Ectodermal cell (in vitro differentiated cells): ENCODE data around the gene CENPF. TPM values are rescaled to one million over a fixed set of nuclear protein-coding genes. Genes with fewer than 3 reads are reported as not detected.

Experiments used
- H3K27ac ChIP-seq: 2 replicates; pipeline ENCODE4 v1.7.0; 2013; ENCODE audit warnings: mild to moderate bottlenecking, low read depth, low read length; ENCODE audit not compliant: insufficient read depth, poor library complexity, severe bottlenecking
- H3K27me3 ChIP-seq: 2 replicates; pipeline ENCODE4 v1.7.0; 2013; ENCODE audit warnings: mild to moderate bottlenecking, low read length; ENCODE audit not compliant: insufficient read depth, control insufficient read depth, poor library complexity, severe bottlenecking
- H3K36me3 ChIP-seq: one replicate; pipeline ENCODE4 v1.7.0; 2013; ENCODE audit warnings: low read length; ENCODE audit not compliant: control insufficient read depth, insufficient read depth
- H3K4me1 ChIP-seq: one replicate; pipeline ENCODE4 v1.7.0; 2013; ENCODE audit warnings: low read length; ENCODE audit not compliant: control insufficient read depth, insufficient read depth
- H3K4me3 ChIP-seq: 2 replicates; pipeline ENCODE4 v1.7.0; 2013; ENCODE audit warnings: low read depth, low read length, control low read depth; ENCODE audit not compliant: insufficient read depth
- H3K9me3 ChIP-seq: 2 replicates; pipeline ENCODE4 v1.7.0; 2013; ENCODE audit warnings: mild to moderate bottlenecking, low read length, moderate library complexity; ENCODE audit not compliant: control insufficient read depth
- WGBS, 2 experiments: methylation state at CpG; one replicate each; pipeline ENCODE4 v1.1.7; 2013; ENCODE audit warnings: missing lambda C conversion rate in 2 of 2; 5-methylcytosine and 5-hydroxymethylcytosine counted together
- polyA plus RNA-seq, 4 experiments: library from polyadenylated mRNA; stranded (reverse); fragments of 50-300 nt; gene quantifications; one replicate each; pipeline ENCODE4 v1.2.3, GENCODE V29; 2013

CENPF gene
- polyA plus RNA-seq (2013, experiment 1 of 4): 119 TPM
- polyA plus RNA-seq (2013, experiment 2 of 4): 113 TPM
- 115 TPM for polyA plus RNA-seq (2013, experiment 3 of 4)
- polyA plus RNA-seq (2013, experiment 4 of 4): 117 TPM

- Histone ChIP-seq H3K9me3 (no peaks in the 10 kb centered on the region), H3K27me3 (no peaks in the 10 kb centered on the region), H3K36me3 (no peaks in the 10 kb centered on the region), H3K4me3 (peak within 1 kb of the TSS; percentile 93), H3K27ac (peak within 1 kb of the TSS; percentile 81), H3K4me1 (no peaks in the 10 kb centered on the region)
- 1 to 2% methylated on average over 63 to 65 of the region's 65 CpGs for WGBS, 2 experiments
These were observed at the start of gene CENPF for GRCh38 chr1:214602764-214603657. CENPF (plus strand) TSS chr1:214603195; CDS start chr1:214613755, 10,560 bp downstream.

- WGBS, 2 experiments: 85 to 92% methylated on average over 7 to 8 of the region's 8 CpGs
- Histone ChIP-seq H3K4me1 (peaks cover 4% of the 10 kb centered on the region), H3K27me3 (no peaks in the 10 kb centered on the region), H3K36me3 (no peaks in the 10 kb centered on the region), H3K4me3 (no peak overlapping the region), H3K27ac (no peak overlapping the region), H3K9me3 (no peaks in the 10 kb centered on the region)
These were observed 44.9 kb upstream of the CENPF start for GRCh38 chr1:214557952-214558735.

- Histone ChIP-seq H3K27ac (no peak overlapping the region), H3K27me3 (no peaks in the 10 kb centered on the region), H3K36me3 (no peaks in the 10 kb centered on the region), H3K4me3 (no peak overlapping the region), H3K4me1 (no peaks in the 10 kb centered on the region), H3K9me3 (no peaks in the 10 kb centered on the region)
These were observed 39.1 kb upstream of the CENPF start for GRCh38 chr1:214563881-214564280.

GRCh38 chr1:214565310-214565709 lies 37.7 kb upstream of the CENPF start:
- no peaks in the 10 kb centered on the region for H3K9me3 ChIP-seq
- no peaks in the 10 kb centered on the region for H3K36me3 ChIP-seq
- no CpG with 5 or more reads among the region's 1 CpG for WGBS, 2 experiments
- no peak overlapping the region for H3K27ac ChIP-seq
- no peaks in the 10 kb centered on the region for H3K4me1 ChIP-seq
- no peaks in the 10 kb centered on the region for H3K27me3 ChIP-seq
- H3K4me3 ChIP-seq: no peak overlapping the region

- WGBS, 2 experiments: 91 to 94% methylated on average over 3 of the region's 3 CpGs
- Histone ChIP-seq H3K27ac (no peak overlapping the region), H3K4me1 (no peaks in the 10 kb centered on the region), H3K36me3 (no peaks in the 10 kb centered on the region), H3K9me3 (no peaks in the 10 kb centered on the region), H3K4me3 (no peak overlapping the region), H3K27me3 (no peaks in the 10 kb centered on the region)
These were observed 36.6 kb upstream of the CENPF start for GRCh38 chr1:214566158-214567104.

- WGBS, 2 experiments: 93 to 100% methylated on average over 2 of the region's 2 CpGs
- H3K4me1 ChIP-seq: no peaks in the 10 kb centered on the region
- H3K36me3 ChIP-seq: no peaks in the 10 kb centered on the region
- H3K27ac ChIP-seq: no peak overlapping the region
- H3K4me3 ChIP-seq: no peak overlapping the region
- H3K27me3 ChIP-seq: no peaks in the 10 kb centered on the region
- no peaks in the 10 kb centered on the region for H3K9me3 ChIP-seq
These were observed 35.5 kb upstream of the CENPF start for GRCh38 chr1:214567481-214567980.

GRCh38 chr1:214568328-214568727 lies 34.7 kb upstream of the CENPF start:
- Histone ChIP-seq H3K4me1 (no peaks in the 10 kb centered on the region), H3K9me3 (no peaks in the 10 kb centered on the region), H3K27ac (no peak overlapping the region), H3K27me3 (no peaks in the 10 kb centered on the region), H3K4me3 (no peak overlapping the region), H3K36me3 (no peaks in the 10 kb centered on the region)
- WGBS, 2 experiments: 91 to 93% methylated on average over 4 of the region's 4 CpGs

GRCh38 chr1:214569357-214570004 lies 33.5 kb upstream of the CENPF start:
- Histone ChIP-seq H3K9me3 (no peaks in the 10 kb centered on the region), H3K36me3 (no peaks in the 10 kb centered on the region), H3K4me3 (no peak overlapping the region), H3K4me1 (no peaks in the 10 kb centered on the region), H3K27ac (no peak overlapping the region), H3K27me3 (no peaks in the 10 kb centered on the region)
- 91 to 97% methylated on average over 2 of the region's 2 CpGs for WGBS, 2 experiments

GRCh38 chr1:214570442-214570841 lies 32.6 kb upstream of the CENPF start:
- Histone ChIP-seq H3K4me1 (no peaks in the 10 kb centered on the region), H3K27ac (no peak overlapping the region), H3K36me3 (no peaks in the 10 kb centered on the region), H3K27me3 (no peaks in the 10 kb centered on the region), H3K4me3 (no peak overlapping the region), H3K9me3 (no peaks in the 10 kb centered on the region)
- WGBS, 2 experiments: 81 to 92% methylated on average over 2 of the region's 2 CpGs
